HCT116 (cell line): ENCODE measurements around the gene ADARB2. TPM values are rescaled to one million over a fixed set of nuclear protein-coding genes. Genes with fewer than 3 reads are reported as not detected.

ENCODE experiments used
- ATAC-seq: fragments of 200-7000 bp; cut with Tn5 transposase; 2 replicates; pipeline ENCODE4 v1.9.1; 2020; ENCODE audit warnings: mild to moderate bottlenecking, moderate library complexity
- BruUV-seq: library from RNA; stranded (reverse); fragments of 400-500 nt; replicated peaks from 2 replicates; lab custom pipeline; 2021; lab: Mats Ljungman, UMichigan
- CTCF ChIA-PET: fragments of 300-600 bp; sonication (Branson Sonifier 250); formaldehyde crosslinking; loops from one replicate; lab custom pipeline; 2021; ENCODE audit warnings: antibody characterized with exemption; lab: Charles Lee
- POLR2A ChIA-PET: fragments of 300-600, 350-600 bp; sonication (Branson Sonifier 250); formaldehyde crosslinking; loops from one replicate; lab custom pipeline; 2021; ENCODE audit warnings: antibody characterized with exemption; lab: Charles Lee
- RAD21 ChIA-PET, 2 experiments: fragments of 300-600 bp; sonication (Branson Sonifier 250); formaldehyde crosslinking; loops; one replicate each; lab custom pipeline; 2023; ENCODE audit warnings: low total read pairs in 2 of 2; ENCODE audit not compliant: uncharacterized antibody in 2 of 2, unreplicated experiment in 2 of 2, low non-redundant PET in 1 of 2; lab: Charles Lee
- DNase-seq: peaks from one replicate; pipeline ENCODE4 v3.0.0-alpha.2; 2010; ENCODE audit warnings: low read depth, low spot score
- H2AFZ ChIP-seq: fragments of 200-600 bp; shearing (Covaris generic), sonication (generic); 2 replicates; pipeline ENCODE4 v1.6.1; 2017; ENCODE audit warnings: low read depth, mixed run types, mixed read lengths, antibody characterized with exemption, low read length; ENCODE audit not compliant: poor library complexity, severe bottlenecking
- H3K27ac ChIP-seq: 2 replicates; pipeline ENCODE4 v1.5.1; 2012; ENCODE audit warnings: low read depth, low read length
- H3K27me3 ChIP-seq: fragments of 200-600 bp; sonication (generic); 2 replicates; pipeline ENCODE4 v1.6.1; 2016; ENCODE audit warnings: mixed run types, low read length, mixed read lengths; ENCODE audit not compliant: insufficient read depth
- H3K36me3 ChIP-seq, 2 experiments: fragments of 200-500 bp in 1 of 2; fragments of 200-600 bp in 1 of 2; sonication (Bioruptor generic) in 1 of 2; sonication (generic) in 1 of 2; 2 replicates each; pipeline versions ENCODE4 v1.5.1 to v1.6.1; 2014 to 2016; ENCODE audit warnings: low read length in 2 of 2, inconsistent platforms in 1 of 2, mixed read lengths in 1 of 2, mixed run types in 1 of 2; ENCODE audit not compliant: insufficient read depth in 2 of 2, control insufficient read depth in 1 of 2
- H3K4me1 ChIP-seq, 2 experiments: fragments of 200-600 bp in 1 of 2; sonication (generic) in 1 of 2; 2 replicates each; pipeline versions ENCODE4 v1.5.1 to v1.6.1; 2012 to 2017; ENCODE audit warnings: low read length in 2 of 2, inconsistent platforms in 1 of 2, mild to moderate bottlenecking in 1 of 2, mixed read lengths in 1 of 2, mixed run types in 1 of 2, moderate library complexity in 1 of 2; ENCODE audit not compliant: insufficient read depth in 2 of 2, control insufficient read depth in 1 of 2
- H3K4me2 ChIP-seq: fragments of 200-600 bp; sonication (generic); 2 replicates; pipeline ENCODE4 v1.6.1; 2017; ENCODE audit warnings: mixed run types, low read length, mixed read lengths
- H3K4me3 ChIP-seq, 2 experiments: fragments of 200-600 bp in 1 of 2; sonication (generic) in 1 of 2; replicated peaks in 1 of 2; 2 replicates each; pipeline ENCODE4 v1.5.1; 2011 to 2016; ENCODE audit warnings: low read length in 2 of 2, control low read depth in 1 of 2, low read depth in 1 of 2, mild to moderate bottlenecking in 1 of 2, mixed read lengths in 1 of 2, mixed run types in 1 of 2
- H3K79me2 ChIP-seq: fragments of 200-600 bp; sonication (generic); 2 replicates; pipeline ENCODE4 v1.6.1; 2017; ENCODE audit warnings: mild to moderate bottlenecking, mixed run types, low read length, moderate library complexity, mixed read lengths; ENCODE audit not compliant: insufficient read depth
- H3K9ac ChIP-seq: fragments of 200-600 bp; sonication (generic); 2 replicates; pipeline ENCODE4 v1.6.1; 2016; ENCODE audit warnings: low read length, mixed read lengths
- H3K9me2 ChIP-seq: fragments of 200-600 bp; sonication (generic), shearing (Covaris generic); 2 replicates; pipeline ENCODE4 v1.6.1; 2017; ENCODE audit warnings: mixed run types, mild to moderate bottlenecking, moderate library complexity; ENCODE audit not compliant: insufficient read depth
- H3K9me3 ChIP-seq, 2 experiments: fragments of 200-500 bp in 1 of 2; fragments of 200-600 bp in 1 of 2; sonication (Bioruptor generic) in 1 of 2; sonication (generic) in 1 of 2; 2 replicates each; pipeline ENCODE4 v1.6.1; 2014 to 2017; ENCODE audit warnings: low read length in 2 of 2, mixed read lengths in 2 of 2, inconsistent platforms in 1 of 2, low read depth in 1 of 2, mild to moderate bottlenecking in 1 of 2, mixed run types in 1 of 2, moderate library complexity in 1 of 2; ENCODE audit not compliant: control insufficient read depth in 1 of 2, insufficient read depth in 1 of 2
- H4K20me1 ChIP-seq: fragments of 200-600 bp; sonication (generic), shearing (Covaris generic); 2 replicates; pipeline ENCODE4 v1.6.1; 2017; ENCODE audit warnings: mixed run types, mild to moderate bottlenecking, moderate library complexity; ENCODE audit not compliant: insufficient read depth
- CEBPB ChIP-seq: IDR thresholded peaks from 2 replicates; pipeline ENCODE4 v1.6.1; 2012; ENCODE audit warnings: low read depth
- CTCF ChIP-seq, 3 experiments: fragments of 200-600 bp in 1 of 3; sonication (generic) in 1 of 3; IDR thresholded peaks in 2 of 3; conservative IDR thresholded peaks in 1 of 3; 2 replicates each; pipeline ENCODE4 v1.5.1; 2012 to 2017; ENCODE audit warnings: low read depth in 2 of 3, low read length in 2 of 3, antibody characterized with exemption in 1 of 3, borderline replicate concordance in 1 of 3, control low read depth in 1 of 3, mild to moderate bottlenecking in 1 of 3, mixed read lengths in 1 of 3, mixed run types in 1 of 3, moderate library complexity in 1 of 3; ENCODE audit not compliant: insufficient read depth in 1 of 3
- EZH2 ChIP-seq: fragments of 200-600 bp; sonication (generic); IDR thresholded peaks from 2 replicates; pipeline ENCODE4 v1.6.1; 2017; ENCODE audit warnings: antibody characterized with exemption, mixed run types
- EZH2phosphoT487 ChIP-seq: fragments of 200-600 bp; IDR thresholded peaks from 2 replicates; pipeline ENCODE4 v1.6.1; 2018; ENCODE audit warnings: antibody characterized with exemption, borderline replicate concordance
- JUND ChIP-seq: IDR thresholded peaks from 2 replicates; pipeline ENCODE4 v1.6.1; 2012
- RAD21 ChIP-seq: IDR thresholded peaks from 2 replicates; pipeline ENCODE4 v1.6.1; 2012; ENCODE audit warnings: low read depth, mild to moderate bottlenecking
- SIN3A ChIP-seq: IDR thresholded peaks from 2 replicates; pipeline ENCODE4 v1.6.1; 2012; ENCODE audit warnings: low read depth
- SRF ChIP-seq: IDR thresholded peaks from 2 replicates; pipeline ENCODE4 v1.6.1; 2012; ENCODE audit warnings: low read depth
- ZFX ChIP-seq: fragments of 450-650 bp; IDR thresholded peaks from 2 replicates; pipeline ENCODE4 v1.6.1; 2017
- ZNF274 ChIP-seq: fragments of 200-500 bp; sonication (Bioruptor generic); IDR thresholded peaks from 2 replicates; pipeline ENCODE4 v1.6.1; 2014; ENCODE audit warnings: mild to moderate bottlenecking, low read depth, low read length, inconsistent platforms
- intact Hi-C: fragments of 100-400 bp; cut with micrococcal nuclease; formaldehyde crosslinking; loops from 2 replicates; pipeline ENCODE4 v1.10.0; 2022
- total RNA-seq: library from RNA; stranded (reverse); gene quantifications from one replicate; pipeline ENCODE4 v1.2.1, GENCODE V29; 2021; ENCODE audit not compliant: unreplicated experiment
- TF ChIP-seq, protein P1 (sequence below): IDR thresholded peaks from 2 replicates; pipeline ENCODE4 v1.6.1; 2011; ENCODE audit warnings: mild to moderate bottlenecking, low read length, moderate library complexity; ENCODE audit not compliant: insufficient replicate concordance; ENCODE audit errors: extremely low read depth
- TF ChIP-seq, protein P2 (sequence below): IDR thresholded peaks from 2 replicates; pipeline ENCODE4 v1.6.1; 2012; ENCODE audit warnings: low read depth

Gene ADARB2
- total RNA-seq, 1 experiment from 2014 or later = not detected

DNA sequence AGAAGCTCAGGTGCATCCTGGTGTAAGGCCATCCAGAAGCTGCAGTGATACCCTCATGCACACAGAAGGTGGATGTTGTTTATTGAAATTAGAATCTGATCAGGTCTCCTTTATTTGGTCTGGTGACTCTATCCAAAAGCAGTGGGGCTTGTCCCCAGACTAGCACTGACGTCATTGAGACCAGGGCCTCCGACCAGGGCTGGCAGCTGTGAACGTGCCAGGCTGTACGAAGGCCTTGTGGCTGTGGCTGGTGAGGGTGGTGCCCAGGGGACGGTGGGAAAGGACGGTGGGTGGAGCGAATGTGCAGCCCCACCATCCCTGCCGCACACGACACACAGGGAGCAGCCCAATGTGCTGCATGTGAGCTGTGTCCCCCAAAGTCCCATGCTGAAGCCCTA lies 160.0 kb downstream of the ADARB2 start:
- H3K4me3 ChIP-seq = no peak overlapping the region
- no peaks in the 10 kb centered on the region for H4K20me1 ChIP-seq
- RAD21 ChIA-PET = no interaction called here
- BruUV-seq = no TSS peak
- H3K27me3 ChIP-seq = peaks cover 7% of the 10 kb centered on the region; the same call in 1 of the 2 replicates
- intact Hi-C loops = no loop called here
- H3K4me2 ChIP-seq = no peak overlapping the region
- H3K9me2 ChIP-seq = no peaks in the 10 kb centered on the region
- TF ChIP-seq CTCF (IDR thresholded peaks at IDR 0.05 in 2 of 3, conservative IDR thresholded peaks at IDR 0.05 in 1 of 3; ENCODE audit: borderline replicate concordance in 1 of 3, insufficient read depth in 1 of 3, low read depth in 2 of 3, low read length in 2 of 3) (no peak), EZH2phosphoT487 (no peak), ZNF274 (no peak), SIN3A (no peak)
- TF ChIP-seq, all 23 proteins: peak for 0
- Histone ChIP-seq H3K9ac (no peak overlapping the region), H2AFZ (no peak overlapping the region), H3K79me2 (no peaks in the 10 kb centered on the region), H3K4me1 (no peaks in the 10 kb centered on the region), H3K27ac (no peak overlapping the region), H3K36me3 (no peaks in the 10 kb centered on the region), H3K9me3 (no peaks in the 10 kb centered on the region)
- ChIA-PET CTCF (no interaction called here), POLR2A (no interaction called here)
- no peak for DNase-seq
- ATAC-seq = no peak

- Histone ChIP-seq H3K4me2 (no peak overlapping the region), H3K9ac (no peak overlapping the region), H3K4me3 (no peak overlapping the region), H4K20me1 (no peaks in the 10 kb centered on the region), H3K9me3 (no peaks in the 10 kb centered on the region), H3K27ac (no peak overlapping the region), H3K27me3 (peaks cover 7% of the 10 kb centered on the region; the same call in 1 of the 2 replicates), H3K79me2 (no peaks in the 10 kb centered on the region), H2AFZ (no peak overlapping the region), H3K9me2 (no peaks in the 10 kb centered on the region), H3K36me3 (no peaks in the 10 kb centered on the region), H3K4me1 (no peaks in the 10 kb centered on the region)
- POLR2A ChIA-PET = no interaction called here
- CTCF ChIA-PET = no interaction called here
- BruUV-seq = no TSS peak
- DNase-seq (no peak), ATAC-seq (no peak)
- intact Hi-C loops = no loop called here
- RAD21 ChIA-PET = no interaction called here
- no peak for TF ChIP-seq CEBPB
- TF ChIP-seq ZFX = no peak
- TF ChIP-seq, protein P1, sequence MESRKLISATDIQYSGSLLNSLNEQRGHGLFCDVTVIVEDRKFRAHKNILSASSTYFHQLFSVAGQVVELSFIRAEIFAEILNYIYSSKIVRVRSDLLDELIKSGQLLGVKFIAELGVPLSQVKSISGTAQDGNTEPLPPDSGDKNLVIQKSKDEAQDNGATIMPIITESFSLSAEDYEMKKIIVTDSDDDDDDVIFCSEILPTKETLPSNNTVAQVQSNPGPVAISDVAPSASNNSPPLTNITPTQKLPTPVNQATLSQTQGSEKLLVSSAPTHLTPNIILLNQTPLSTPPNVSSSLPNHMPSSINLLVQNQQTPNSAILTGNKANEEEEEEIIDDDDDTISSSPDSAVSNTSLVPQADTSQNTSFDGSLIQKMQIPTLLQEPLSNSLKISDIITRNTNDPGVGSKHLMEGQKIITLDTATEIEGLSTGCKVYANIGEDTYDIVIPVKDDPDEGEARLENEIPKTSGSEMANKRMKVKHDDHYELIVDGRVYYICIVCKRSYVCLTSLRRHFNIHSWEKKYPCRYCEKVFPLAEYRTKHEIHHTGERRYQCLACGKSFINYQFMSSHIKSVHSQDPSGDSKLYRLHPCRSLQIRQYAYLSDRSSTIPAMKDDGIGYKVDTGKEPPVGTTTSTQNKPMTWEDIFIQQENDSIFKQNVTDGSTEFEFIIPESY = no peak
- TF ChIP-seq RAD21 = no peak
- TF ChIP-seq JUND = no peak
- no peak for TF ChIP-seq SRF
- no peak for TF ChIP-seq EZH2
- TF ChIP-seq, protein P2, sequence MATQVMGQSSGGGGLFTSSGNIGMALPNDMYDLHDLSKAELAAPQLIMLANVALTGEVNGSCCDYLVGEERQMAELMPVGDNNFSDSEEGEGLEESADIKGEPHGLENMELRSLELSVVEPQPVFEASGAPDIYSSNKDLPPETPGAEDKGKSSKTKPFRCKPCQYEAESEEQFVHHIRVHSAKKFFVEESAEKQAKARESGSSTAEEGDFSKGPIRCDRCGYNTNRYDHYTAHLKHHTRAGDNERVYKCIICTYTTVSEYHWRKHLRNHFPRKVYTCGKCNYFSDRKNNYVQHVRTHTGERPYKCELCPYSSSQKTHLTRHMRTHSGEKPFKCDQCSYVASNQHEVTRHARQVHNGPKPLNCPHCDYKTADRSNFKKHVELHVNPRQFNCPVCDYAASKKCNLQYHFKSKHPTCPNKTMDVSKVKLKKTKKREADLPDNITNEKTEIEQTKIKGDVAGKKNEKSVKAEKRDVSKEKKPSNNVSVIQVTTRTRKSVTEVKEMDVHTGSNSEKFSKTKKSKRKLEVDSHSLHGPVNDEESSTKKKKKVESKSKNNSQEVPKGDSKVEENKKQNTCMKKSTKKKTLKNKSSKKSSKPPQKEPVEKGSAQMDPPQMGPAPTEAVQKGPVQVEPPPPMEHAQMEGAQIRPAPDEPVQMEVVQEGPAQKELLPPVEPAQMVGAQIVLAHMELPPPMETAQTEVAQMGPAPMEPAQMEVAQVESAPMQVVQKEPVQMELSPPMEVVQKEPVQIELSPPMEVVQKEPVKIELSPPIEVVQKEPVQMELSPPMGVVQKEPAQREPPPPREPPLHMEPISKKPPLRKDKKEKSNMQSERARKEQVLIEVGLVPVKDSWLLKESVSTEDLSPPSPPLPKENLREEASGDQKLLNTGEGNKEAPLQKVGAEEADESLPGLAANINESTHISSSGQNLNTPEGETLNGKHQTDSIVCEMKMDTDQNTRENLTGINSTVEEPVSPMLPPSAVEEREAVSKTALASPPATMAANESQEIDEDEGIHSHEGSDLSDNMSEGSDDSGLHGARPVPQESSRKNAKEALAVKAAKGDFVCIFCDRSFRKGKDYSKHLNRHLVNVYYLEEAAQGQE = no peak
Measured at GRCh38 chr10:1576467-1577372, 160.6 kb downstream of the ADARB2 start.
